ENCODE data around the gene CDC42EP4.

Gene CDC42EP4

GRCh38 chr17:73251871-73252270 lies 59.9 kb downstream of the CDC42EP4 start:
- no peak for DNase-seq (ENCODE audit: low read depth)

GRCh38 chr17:73250851-73251640 lies 60.8 kb downstream of the CDC42EP4 start:
- DNase-seq (ENCODE audit: low read depth), result no peak

GRCh38 chr17:73249700-73250099 lies 62.1 kb downstream of the CDC42EP4 start:
- DNase-seq (ENCODE audit: low read depth), result no peak

GRCh38 chr17:73248532-73248931 lies 63.3 kb downstream of the CDC42EP4 start:
- no peak for DNase-seq (ENCODE audit: low read depth)

GRCh38 chr17:73247726-73248125 lies 64.1 kb downstream of the CDC42EP4 start:
- DNase-seq (ENCODE audit: low read depth), result no peak

- no peak for DNase-seq (ENCODE audit: low read depth)
Measured at GRCh38 chr17:73240561-73240960, 71.2 kb downstream of the CDC42EP4 start.

GRCh38 chr17:73237714-73238113 lies 74.1 kb downstream of the CDC42EP4 start:
- no peak for DNase-seq (ENCODE audit: low read depth)

- no peak for DNase-seq (ENCODE audit: low read depth)
Measured at GRCh38 chr17:73234736-73235135, 77.1 kb downstream of the CDC42EP4 start.
